SW480 (cell line): ENCODE measurements around the gene BTBD3.

Source experiments
- DNase-seq: peaks from one replicate; pipeline ENCODE4 v3.0.0-alpha.2; 2016; ENCODE audit warnings: low spot score

Gene BTBD3

GRCh38 chr20:11918391-11918845 lies 725 bp downstream of the BTBD3 start:
- DNase-seq: no peak

DNA sequence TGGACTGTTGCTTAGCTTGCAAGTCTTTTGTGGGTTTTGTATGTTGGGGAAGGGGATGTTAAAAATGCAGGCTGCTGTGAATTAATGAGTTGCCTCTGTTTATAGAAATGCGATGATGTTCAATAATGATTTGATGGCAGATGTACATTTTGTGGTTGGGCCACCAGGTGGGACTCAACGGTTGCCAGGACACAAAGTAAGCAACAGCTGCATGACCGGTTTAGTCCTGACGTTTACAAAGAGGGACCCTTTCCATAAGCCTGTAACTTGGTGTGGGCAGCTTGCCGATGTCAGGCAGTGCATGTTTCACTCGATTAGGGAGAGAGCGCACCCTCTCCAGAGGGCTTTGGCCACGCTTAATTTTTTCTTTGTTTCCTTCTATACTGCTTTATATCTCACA lies 1.3 kb downstream of the BTBD3 start:
- DNase-seq: no peak

DNA sequence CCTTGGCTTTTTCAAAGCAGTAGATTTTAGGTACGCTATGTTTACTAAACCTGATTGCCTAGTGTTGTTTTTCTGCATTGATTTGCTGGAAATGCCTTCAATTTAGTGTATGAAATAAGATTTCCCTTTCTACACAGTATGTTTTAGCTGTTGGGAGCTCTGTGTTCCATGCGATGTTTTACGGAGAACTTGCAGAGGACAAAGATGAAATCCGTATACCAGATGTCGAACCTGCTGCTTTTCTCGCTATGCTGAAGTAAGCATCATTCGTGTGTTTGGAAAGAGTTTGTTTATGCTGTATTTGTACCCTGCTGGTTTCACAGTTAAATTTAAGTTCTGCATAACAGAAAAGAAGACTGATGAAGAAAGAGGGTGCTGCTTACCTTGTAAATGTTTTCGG lies 1.9 kb downstream of the BTBD3 start:
- DNase-seq: no peak

DNA sequence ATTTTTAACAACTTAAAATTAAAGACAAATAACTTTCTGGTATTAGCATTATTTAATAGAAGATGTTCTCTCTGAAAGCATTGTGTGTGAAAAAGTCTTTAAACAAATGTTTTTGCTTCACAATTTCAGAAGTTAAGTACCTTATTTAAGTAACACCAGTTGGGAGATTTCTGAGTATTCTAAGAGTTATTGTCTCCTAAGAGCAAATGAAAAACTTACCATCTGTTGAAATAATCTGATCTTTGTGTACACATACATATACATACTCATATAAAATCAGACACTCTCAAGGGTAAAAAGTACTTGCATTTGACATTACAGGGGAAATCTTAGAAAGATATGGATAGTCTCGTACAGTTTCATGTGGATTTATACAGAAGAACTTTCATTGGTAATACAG lies 2.4 kb downstream of the BTBD3 start:
- no peak for DNase-seq

DNA sequence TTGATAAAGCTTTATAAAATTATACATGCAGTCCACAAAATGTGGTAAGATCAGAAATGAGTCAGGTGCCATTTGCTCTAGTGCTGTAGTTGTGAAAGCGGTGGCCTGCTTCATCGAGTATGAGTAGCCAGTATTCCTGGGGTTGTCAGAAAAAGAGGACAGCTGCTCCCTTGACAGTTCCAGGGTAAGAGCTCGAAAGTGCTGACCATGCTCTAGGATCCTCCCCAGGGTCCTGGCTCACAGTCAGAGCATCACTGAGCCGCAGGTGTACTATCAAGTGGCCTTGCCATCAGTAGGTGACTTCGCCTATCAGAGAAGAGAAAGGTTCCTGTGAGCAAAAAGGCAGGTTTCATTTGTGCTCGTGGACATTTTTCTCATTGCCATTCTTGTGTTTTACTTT lies 3.6 kb downstream of the BTBD3 start:
- DNase-seq: no peak

DNA sequence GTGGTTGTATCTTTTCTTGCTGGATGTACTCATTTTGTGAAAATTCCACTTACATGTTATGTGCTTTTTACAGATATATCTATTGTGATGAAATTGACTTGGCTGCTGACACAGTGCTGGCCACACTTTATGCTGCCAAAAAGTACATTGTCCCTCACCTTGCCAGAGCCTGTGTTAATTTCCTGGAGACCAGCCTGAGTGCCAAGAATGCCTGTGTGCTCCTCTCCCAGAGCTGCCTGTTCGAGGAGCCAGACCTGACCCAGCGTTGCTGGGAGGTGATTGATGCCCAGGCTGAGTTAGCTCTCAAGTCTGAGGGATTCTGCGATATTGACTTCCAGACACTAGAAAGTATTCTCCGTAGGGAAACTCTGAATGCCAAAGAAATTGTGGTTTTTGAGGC lies 4.9 kb downstream of the BTBD3 start:
- no peak for DNase-seq

DNA sequence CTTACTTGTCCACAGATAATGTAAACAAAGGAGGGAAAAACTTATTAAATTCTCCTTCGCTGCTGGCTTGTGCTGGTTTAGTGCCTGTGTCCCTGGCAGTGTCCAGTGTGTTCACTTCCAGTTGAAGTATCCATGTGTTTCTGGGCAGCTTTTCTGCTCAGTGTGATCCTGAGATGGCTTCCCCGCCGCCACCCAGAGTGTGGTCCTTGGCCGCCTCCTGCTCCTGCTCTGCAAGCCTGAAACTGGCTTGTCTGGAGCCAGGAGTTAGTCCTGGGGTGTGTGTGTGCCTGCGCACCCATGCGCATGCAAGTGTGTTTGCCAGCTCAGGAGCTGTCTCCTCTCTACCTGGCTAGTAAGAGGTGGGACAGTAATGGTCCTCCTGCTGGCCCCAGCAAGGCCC lies 7.2 kb downstream of the BTBD3 start:
- no peak for DNase-seq

DNA sequence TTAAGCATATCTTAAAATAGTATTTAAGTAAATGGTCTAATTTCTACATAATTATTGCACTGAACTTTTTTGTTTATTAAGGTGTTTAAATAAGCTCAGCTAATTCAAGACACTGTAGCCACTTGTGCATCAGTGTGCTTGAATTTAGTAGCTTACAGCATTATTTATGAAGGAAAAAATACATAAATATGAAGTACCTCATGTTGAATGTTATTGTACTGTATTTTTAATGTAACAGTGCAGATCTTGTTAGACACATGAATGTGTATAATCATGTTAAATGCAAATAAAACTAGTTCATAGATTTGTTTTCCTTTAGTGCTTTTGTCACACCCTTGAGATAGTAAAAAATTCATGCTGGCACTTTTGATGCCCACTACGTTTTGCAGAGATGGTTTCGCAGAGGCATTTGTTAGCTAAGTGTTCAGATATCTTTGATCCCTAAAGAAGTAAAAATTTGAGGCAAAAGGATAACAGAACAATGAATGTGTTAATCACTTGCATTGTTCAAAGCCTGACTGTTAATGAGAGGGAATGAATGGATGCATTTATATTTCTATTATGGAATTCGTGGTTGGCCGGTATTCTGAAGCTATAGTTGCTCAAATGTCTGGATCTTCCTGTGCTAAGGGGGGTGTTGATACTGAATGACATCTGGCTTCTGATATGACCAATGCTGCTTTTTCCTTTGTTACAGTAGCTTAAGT lies 8.8 kb downstream of the BTBD3 start:
- no peak for DNase-seq

DNA sequence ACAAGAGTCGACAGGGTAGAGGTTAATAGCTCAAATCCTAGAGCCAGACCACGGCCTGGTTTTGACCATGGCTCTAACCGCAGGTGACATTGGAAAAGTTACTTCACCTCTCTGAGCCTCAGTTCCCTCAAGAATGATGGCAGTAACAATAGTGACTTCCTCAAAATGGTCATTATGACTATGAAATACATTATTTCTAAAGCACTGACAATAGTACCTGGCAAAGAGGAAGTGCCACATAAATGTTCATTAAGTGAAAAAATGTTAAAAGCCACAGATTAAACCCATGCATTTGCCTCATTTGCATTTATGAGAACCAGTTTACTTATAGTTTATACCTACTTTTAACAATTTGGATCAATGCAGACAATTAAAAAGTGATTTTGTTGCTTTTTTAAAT lies 12.3 kb downstream of the BTBD3 start:
- no peak for DNase-seq

GRCh38 chr20:11935212-11936154 lies 17.8 kb downstream of the BTBD3 start:
- no peak for DNase-seq

- no peak for DNase-seq
Observed at GRCh38 chr20:11936157-11936556, 18.5 kb downstream of the BTBD3 start.

GRCh38 chr20:11937230-11937629 lies 19.5 kb downstream of the BTBD3 start:
- no peak for DNase-seq

DNA sequence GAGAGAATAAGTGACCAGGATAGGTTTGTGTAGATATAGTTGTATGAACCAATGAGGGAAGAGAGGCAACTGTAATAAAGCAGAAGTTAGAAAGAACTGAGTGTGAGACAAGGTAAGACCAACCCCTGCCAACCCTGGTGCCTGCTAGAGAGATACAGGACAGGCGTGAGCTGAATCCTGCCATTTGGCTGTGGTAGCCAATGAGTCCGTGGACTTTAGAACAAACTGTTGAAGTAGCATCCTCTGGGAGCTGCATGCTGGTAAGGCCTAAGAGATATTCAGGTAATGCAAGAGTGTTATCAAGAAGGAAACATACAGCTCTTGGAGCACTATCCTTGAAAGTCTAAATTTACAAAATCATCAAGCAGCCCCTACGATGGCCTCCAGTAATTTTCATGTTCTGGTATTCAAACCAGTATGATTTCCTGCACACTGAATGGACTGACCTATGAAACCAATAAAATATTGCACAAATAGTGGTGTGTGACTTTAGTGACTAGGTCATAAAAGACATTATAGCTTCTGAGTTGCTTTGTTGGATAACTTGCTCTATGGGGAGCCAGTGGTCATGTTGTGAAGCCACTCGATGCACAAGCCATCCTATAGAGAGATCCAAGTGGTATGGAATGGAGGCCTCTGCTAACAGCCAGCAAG lies 24.0 kb downstream of the BTBD3 start:
- DNase-seq: no peak

- no peak for DNase-seq
Observed at GRCh38 chr20:11943778-11944177, 26.1 kb downstream of the BTBD3 start.

DNA sequence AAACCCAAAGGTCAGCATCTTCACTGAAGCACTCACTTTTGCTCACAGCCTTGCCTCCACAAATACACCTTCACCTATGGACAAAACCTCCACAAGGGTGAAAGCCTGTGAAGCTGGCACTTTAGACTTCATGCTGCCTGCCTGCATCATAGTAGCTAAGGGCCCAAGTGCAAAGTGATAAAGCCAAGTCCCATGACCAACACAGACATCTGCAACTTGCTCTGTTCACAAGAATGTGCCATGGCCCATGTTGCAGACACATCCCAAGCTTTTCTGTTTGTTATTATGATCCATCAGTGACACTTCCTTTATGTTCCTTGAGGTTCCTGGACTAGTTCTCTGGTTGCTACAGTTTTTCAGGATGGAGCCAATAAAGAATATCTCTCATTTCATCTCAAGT lies 31.1 kb downstream of the BTBD3 start:
- no peak for DNase-seq

GRCh38 chr20:11949711-11950110 lies 32.0 kb downstream of the BTBD3 start:
- DNase-seq: no peak

DNA sequence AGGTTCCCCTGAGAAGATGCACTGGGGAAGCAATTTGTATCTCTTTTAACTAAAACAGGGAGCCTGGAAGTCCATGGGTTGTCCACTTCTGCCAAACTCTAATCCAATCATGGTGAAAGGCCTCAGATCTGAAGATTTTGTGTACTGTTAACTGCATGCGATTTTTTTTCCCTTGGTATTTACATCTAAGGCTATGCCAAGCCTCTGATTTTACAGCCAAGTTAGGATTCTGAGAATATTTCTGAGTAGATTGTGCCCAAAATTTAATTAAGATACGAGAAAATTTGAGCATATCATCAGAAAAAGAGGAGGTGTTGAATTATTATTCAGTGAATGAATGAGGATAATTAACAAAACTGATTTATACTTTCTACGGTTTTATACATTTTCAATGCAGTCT lies 34.0 kb downstream of the BTBD3 start:
- DNase-seq: no peak

GRCh38 chr20:11952639-11953038 lies 34.9 kb downstream of the BTBD3 start:
- DNase-seq: no peak

- DNase-seq: no peak
Observed at GRCh38 chr20:11957911-11958310, 40.2 kb downstream of the BTBD3 start.

DNA sequence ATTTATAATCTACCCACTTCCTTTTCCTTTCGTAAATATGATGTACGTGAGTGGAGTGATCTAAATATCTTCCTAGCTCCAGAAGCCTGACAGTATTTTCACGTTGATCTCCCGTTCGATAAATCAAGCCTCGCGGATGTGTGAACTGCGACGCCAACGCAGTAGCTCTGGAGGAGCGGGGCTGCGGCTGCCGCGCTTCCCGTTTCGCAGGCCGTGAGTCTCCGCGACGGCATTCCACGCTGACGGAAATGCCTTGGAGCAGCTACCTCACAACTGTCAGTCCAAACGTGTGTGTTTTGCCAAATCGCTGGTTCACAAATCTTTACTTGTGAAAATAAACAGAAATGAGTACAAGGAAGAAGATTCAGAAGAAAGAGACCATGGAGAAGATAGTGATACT lies 41.2 kb downstream of the BTBD3 start:
- no peak for DNase-seq

GRCh38 chr20:11965602-11966001 lies 47.9 kb downstream of the BTBD3 start:
- DNase-seq: no peak

- DNase-seq: no peak
Observed at GRCh38 chr20:11966186-11966585, 48.5 kb downstream of the BTBD3 start.
